ENCODE results near the gene ARIH2. TPM values are rescaled to one million over a fixed set of nuclear protein-coding genes. Genes with fewer than 3 reads are reported as not detected.

The ARIH2 gene
- total and polyA plus RNA-seq, 2 of the 8 experiments (the other 6 are each of a cell fraction or from before 2014, with no cell fraction given), result 72.9 to 136 TPM

DNA sequence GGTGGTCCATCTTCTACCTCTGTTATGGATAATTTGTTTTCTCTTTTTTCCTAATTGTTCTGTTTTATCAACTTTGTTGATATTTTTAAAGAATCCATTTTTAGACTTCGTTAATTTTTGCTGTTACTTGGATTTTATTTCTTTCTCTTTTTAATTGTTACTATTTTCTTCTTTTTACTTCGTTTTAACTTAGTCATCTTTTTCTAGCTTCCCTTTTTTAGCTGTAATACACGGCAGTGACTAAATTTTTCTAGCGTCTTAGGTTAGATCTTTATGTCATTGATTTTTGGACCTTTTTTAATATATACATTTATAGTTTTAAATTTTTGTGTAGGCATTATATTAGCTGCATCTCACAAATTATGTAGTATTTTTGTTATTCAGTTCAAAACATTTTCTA, 33.1 kb downstream of the ARIH2 start:
- H3K23me2 ChIP-seq (ENCODE audit: low read depth, low read length), result no peaks in the 10 kb centered on the region
- H3K4ac ChIP-seq (replicated peaks; ENCODE audit: insufficient read length, low read depth, low read length), result no peak overlapping the region
- H3K14ac ChIP-seq (ENCODE audit: insufficient read length), result no peak overlapping the region
- H3K36me3 ChIP-seq (ENCODE audit: control insufficient read depth in 2 of 4, insufficient read depth in 4 of 4, low read length in 3 of 4), result no peaks in the 10 kb centered on the region; a peak in 1 of 8 replicates
- DNase-seq (ENCODE audit: low read depth in 1 of 2, low spot score in 2 of 2) (no peak), FAIRE-seq (no peak)
- no peak overlapping the region for H3K9ac ChIP-seq (replicated peaks in 1 of 4; ENCODE audit: extremely low read depth in 1 of 4, low read depth in 3 of 4, low read length in 3 of 4)
- H4K91ac ChIP-seq (replicated peaks; ENCODE audit: insufficient read length, low read length), result no peak overlapping the region
- peaks cover 0 to 5% of the 10 kb centered on the region in 2 experiments for H4K20me1 ChIP-seq (replicated peaks in 1 of 2; ENCODE audit: control insufficient read depth in 1 of 2, insufficient read depth in 2 of 2, low read length in 2 of 2)
- H3K79me1 ChIP-seq (ENCODE audit: low read depth, low read length), result no peaks in the 10 kb centered on the region; the same call in 1 of the 2 replicates
- H4K8ac ChIP-seq (ENCODE audit: extremely low read depth, insufficient read depth, low read length), result no peak overlapping the region
- peaks cover 0 to 51% of the 10 kb centered on the region in 2 experiments; a peak in 2 of 4 replicates for H3K79me2 ChIP-seq (ENCODE audit: control insufficient read depth in 1 of 2, insufficient read depth in 2 of 2, low read length in 2 of 2)
- H3K23ac ChIP-seq (ENCODE audit: insufficient read length), result no peak overlapping the region
- no peaks in the 10 kb centered on the region for H3K27me3 ChIP-seq (replicated peaks in 1 of 4; ENCODE audit: control insufficient read depth in 3 of 4, extremely low read depth in 1 of 4, insufficient read depth in 3 of 4, low read length in 3 of 4)
- H3K4me2 ChIP-seq (ENCODE audit: insufficient read depth in 1 of 2, low read depth in 2 of 2, low read length in 2 of 2), result no peak overlapping the region
- 85% methylated on average over 4 of the region's 4 CpGs; no CpG with 5 or more reads in 1 of the 2 experiments for WGBS, 2 experiments (ENCODE audit: extremely low coverage in 1 of 2, insufficient coverage in 1 of 2, insufficient read length in 1 of 2, insufficient replicate concordance in 2 of 2, low coverage in 1 of 2, low lambda C conversion rate in 2 of 2, missing lambda C conversion rate in 1 of 2)
- no peaks in the 10 kb centered on the region for H3K9me3 ChIP-seq (ENCODE audit: insufficient read depth in 2 of 2, low read depth in 1 of 2, low read length in 1 of 2)
- POLR2A ChIA-PET (ENCODE audit: partially characterized antibody), result interaction anchor here (1.0 to 1.1 kb wide), 2 partner anchors 10 to 69 kb away, joined by 3 to 5 read pairs; partner anchors contain the start of gene NDUFAF3
- no peak overlapping the region for H3K18ac ChIP-seq (ENCODE audit: extremely low read depth, low read length)
- no peak overlapping the region for H3K4me3 ChIP-seq (ENCODE audit: extremely low read depth in 1 of 4, insufficient read depth in 2 of 4, low read depth in 3 of 4, low read length in 4 of 4)
- H4K5ac ChIP-seq (ENCODE audit: insufficient read length, low read depth, low read length), result no peak overlapping the region
- H3K4me1 ChIP-seq (replicated peaks in 1 of 4; ENCODE audit: control insufficient read depth in 3 of 4, insufficient read depth in 4 of 4, low read length in 3 of 4), result peaks cover 0 to 7% (median 0%) of the 10 kb centered on the region in 4 experiments; a peak in 2 of 7 replicates
- CTCF ChIA-PET (ENCODE audit: partially characterized antibody), result interaction anchor here (0.6 to 6.1 kb wide), 18 partner anchors 8 to 278 kb away, joined by 3 to 53 read pairs (median 4); no protein-coding TSS in a partner anchor
- no peak overlapping the region for H2BK120ac ChIP-seq (replicated peaks; ENCODE audit: low read depth, low read length)
- H2BK15ac ChIP-seq (ENCODE audit: low read length), result no peak overlapping the region
- H2AFZ ChIP-seq (ENCODE audit: low read length), result no peak overlapping the region
- H2BK5ac ChIP-seq (ENCODE audit: low read depth, low read length), result no peak overlapping the region
- no peak overlapping the region for H2BK12ac ChIP-seq (ENCODE audit: low read depth, low read length)
- no peak overlapping the region for H2BK20ac ChIP-seq (ENCODE audit: low read length)
- H3K56ac ChIP-seq (replicated peaks; ENCODE audit: insufficient read length, low read depth, low read length), result no peak overlapping the region
- no peak overlapping the region for H3K27ac ChIP-seq (ENCODE audit: low read depth, low read length)
- no peak overlapping the region for H2AK5ac ChIP-seq (ENCODE audit: low read depth, low read length)
- TF ChIP-seq, protein P1, sequence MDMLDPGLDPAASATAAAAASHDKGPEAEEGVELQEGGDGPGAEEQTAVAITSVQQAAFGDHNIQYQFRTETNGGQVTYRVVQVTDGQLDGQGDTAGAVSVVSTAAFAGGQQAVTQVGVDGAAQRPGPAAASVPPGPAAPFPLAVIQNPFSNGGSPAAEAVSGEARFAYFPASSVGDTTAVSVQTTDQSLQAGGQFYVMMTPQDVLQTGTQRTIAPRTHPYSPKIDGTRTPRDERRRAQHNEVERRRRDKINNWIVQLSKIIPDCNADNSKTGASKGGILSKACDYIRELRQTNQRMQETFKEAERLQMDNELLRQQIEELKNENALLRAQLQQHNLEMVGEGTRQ (IDR thresholded peaks at IDR 0.05; ENCODE audit: low read length), result no peak
- TF ChIP-seq NANOG (IDR thresholded peaks at IDR 0.05; ENCODE audit: insufficient read depth, low read depth, low read length, poor library complexity, severe bottlenecking), result no peak
- TF ChIP-seq, protein P2, sequence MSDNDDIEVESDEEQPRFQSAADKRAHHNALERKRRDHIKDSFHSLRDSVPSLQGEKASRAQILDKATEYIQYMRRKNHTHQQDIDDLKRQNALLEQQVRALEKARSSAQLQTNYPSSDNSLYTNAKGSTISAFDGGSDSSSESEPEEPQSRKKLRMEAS (IDR thresholded peaks at IDR 0.05), result no peak
- TF ChIP-seq CTBP2 (IDR thresholded peaks at IDR 0.05; ENCODE audit: borderline replicate concordance, insufficient read depth, insufficient read length, low read length), result no peak
- no peak for TF ChIP-seq RXRA (IDR thresholded peaks at IDR 0.05; ENCODE audit: insufficient read depth, low read depth, low read length)
- no peak for TF ChIP-seq SIN3A (conservative IDR thresholded peaks at IDR 0.05 in 1 of 2, IDR thresholded peaks at IDR 0.05 in 1 of 2; ENCODE audit: low read depth in 1 of 2, low read length in 2 of 2)
- no peak for TF ChIP-seq SAP30 (IDR thresholded peaks at IDR 0.05; ENCODE audit: insufficient read depth, insufficient replicate concordance, low read length)
- TF ChIP-seq SP2 (IDR thresholded peaks at IDR 0.05; ENCODE audit: low read length), result no peak
- no peak for TF ChIP-seq FOSL1 (IDR thresholded peaks at IDR 0.05; ENCODE audit: insufficient read depth, low read depth, low read length)
- TF ChIP-seq, protein P3, sequence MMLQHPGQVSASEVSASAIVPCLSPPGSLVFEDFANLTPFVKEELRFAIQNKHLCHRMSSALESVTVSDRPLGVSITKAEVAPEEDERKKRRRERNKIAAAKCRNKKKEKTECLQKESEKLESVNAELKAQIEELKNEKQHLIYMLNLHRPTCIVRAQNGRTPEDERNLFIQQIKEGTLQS (IDR thresholded peaks at IDR 0.05; ENCODE audit: insufficient read depth, low read depth, low read length), result no peak
- no peak for TF ChIP-seq ASH2L (IDR thresholded peaks at IDR 0.05; ENCODE audit: low read length)

Data from H1 (cell line).